HepG2 (cell line): ENCODE measurements around the gene RTP5. TPM values are rescaled to one million over a fixed set of nuclear protein-coding genes. Genes with fewer than 3 reads are reported as not detected.

Experiments
- AKAP8 ChIP-seq: sonication (generic); formaldehyde crosslinking; IDR thresholded peaks from 2 replicates; pipeline ENCODE4 v1.5.1; 2020; ENCODE audit warnings: mild to moderate bottlenecking, missing genetic modification reagents
- ATF7-NPFF ChIP-seq: sonication (generic); formaldehyde crosslinking; IDR thresholded peaks from 2 replicates; pipeline ENCODE4 v1.8.1; 2023; ENCODE audit warnings: mild to moderate bottlenecking, low read depth, missing genetic modification reagents, moderate library complexity
- CHCHD3 ChIP-seq: sonication (generic); formaldehyde crosslinking; IDR thresholded peaks from 2 replicates; pipeline ENCODE4 v1.8.0; 2022; ENCODE audit warnings: mild to moderate bottlenecking, missing genetic modification reagents, moderate library complexity
- DNMT1 ChIP-seq: sonication (generic); formaldehyde crosslinking; IDR thresholded peaks from 2 replicates; pipeline ENCODE4 v1.5.1; 2020; ENCODE audit warnings: mild to moderate bottlenecking, missing genetic modification reagents
- EEA1 ChIP-seq: sonication (generic); formaldehyde crosslinking; IDR thresholded peaks from 2 replicates; pipeline ENCODE4 v1.5.1; 2020; ENCODE audit warnings: mild to moderate bottlenecking, missing genetic modification reagents, borderline replicate concordance
- EP300 ChIP-seq, 3 experiments: sonication (generic) in 1 of 3; formaldehyde crosslinking in 1 of 3; IDR thresholded peaks; 2 replicates each; pipeline versions ENCODE4 v1.5.1 to v1.6.1; 2011 to 2020; ENCODE audit warnings: low read depth in 2 of 3, low read length in 2 of 3, borderline replicate concordance in 1 of 3, improper control_type of control experiment in 1 of 3, mild to moderate bottlenecking in 1 of 3, missing genetic modification reagents in 1 of 3, moderate library complexity in 1 of 3
- HIVEP1 ChIP-seq: sonication (generic); formaldehyde crosslinking; IDR thresholded peaks from 2 replicates; pipeline ENCODE4 v1.4.0; 2020; ENCODE audit warnings: mild to moderate bottlenecking, missing genetic modification reagents
- ISL2 ChIP-seq: sonication (generic); formaldehyde crosslinking; IDR thresholded peaks from 2 replicates; pipeline ENCODE4 v1.5.0; 2020; ENCODE audit warnings: missing genetic modification reagents
- NR3C1 ChIP-seq: sonication (generic); formaldehyde crosslinking; IDR thresholded peaks from 2 replicates; pipeline ENCODE4 v1.4.0; 2020; ENCODE audit warnings: missing genetic modification reagents
- PHF21A ChIP-seq: sonication (generic); formaldehyde crosslinking; IDR thresholded peaks from 2 replicates; pipeline ENCODE4 v1.5.0; 2020; ENCODE audit warnings: mild to moderate bottlenecking, missing genetic modification reagents
- SMAD1 ChIP-seq: sonication (generic); formaldehyde crosslinking; IDR thresholded peaks from 2 replicates; pipeline ENCODE4 v1.4.0; 2020; ENCODE audit warnings: missing genetic modification reagents, low read depth, mild to moderate bottlenecking, borderline replicate concordance
- SMYD3 ChIP-seq: sonication (generic); formaldehyde crosslinking; IDR thresholded peaks from 2 replicates; pipeline ENCODE4 v1.8.1; 2023; ENCODE audit warnings: mild to moderate bottlenecking, missing genetic modification reagents
- SNRNP70 ChIP-seq: fragments of 200-400 bp; formaldehyde crosslinking; IDR thresholded peaks from 2 replicates; pipeline ENCODE4 v1.6.1; 2017; ENCODE audit warnings: mild to moderate bottlenecking, low read depth, low read length, moderate library complexity
- SOX6 ChIP-seq, 2 experiments: fragments of 450-650 bp in 1 of 2; sonication (generic) in 1 of 2; formaldehyde crosslinking in 1 of 2; IDR thresholded peaks; 2 replicates each; pipeline versions ENCODE4 v1.4.0 to v1.6.1; 2017 to 2020; ENCODE audit warnings: antibody characterized with exemption in 1 of 2, mild to moderate bottlenecking in 1 of 2, missing genetic modification reagents in 1 of 2
- SP4 ChIP-seq: sonication (generic); formaldehyde crosslinking; IDR thresholded peaks from 2 replicates; pipeline ENCODE4 v1.8.1; 2023; ENCODE audit warnings: mild to moderate bottlenecking, missing genetic modification reagents
- SRSF9 ChIP-seq: fragments of 200-400 bp; formaldehyde crosslinking; IDR thresholded peaks from 2 replicates; pipeline ENCODE4 v1.6.1; 2018; ENCODE audit warnings: borderline replicate concordance, mild to moderate bottlenecking, low read depth, low read length; ENCODE audit not compliant: insufficient read depth, poor library complexity, severe bottlenecking
- ZBTB38 ChIP-seq: sonication (generic); formaldehyde crosslinking; IDR thresholded peaks from 2 replicates; pipeline ENCODE4 v1.5.1; 2020; ENCODE audit warnings: mild to moderate bottlenecking, missing genetic modification reagents
- ZNF20 ChIP-seq: sonication (generic); formaldehyde crosslinking; IDR thresholded peaks from 2 replicates; pipeline ENCODE4 v1.4.0; 2020; ENCODE audit warnings: mild to moderate bottlenecking, moderate library complexity, missing genetic modification reagents
- ZNF207 ChIP-seq: fragments of 450-650 bp; IDR thresholded peaks from 2 replicates; pipeline ENCODE4 v1.6.1; 2016; ENCODE audit warnings: antibody characterized with exemption, borderline replicate concordance
- ZNF235 ChIP-seq: sonication (generic); formaldehyde crosslinking; IDR thresholded peaks from 2 replicates; pipeline ENCODE4 v1.8.1; 2023; ENCODE audit warnings: mild to moderate bottlenecking, missing genetic modification reagents, borderline replicate concordance
- ZNF292 ChIP-seq: sonication (generic); formaldehyde crosslinking; IDR thresholded peaks from 2 replicates; pipeline ENCODE4 v1.8.1; 2022; ENCODE audit warnings: mild to moderate bottlenecking, low read depth, missing genetic modification reagents, borderline replicate concordance
- ZNF44 ChIP-seq: sonication (generic); formaldehyde crosslinking; IDR thresholded peaks from 2 replicates; pipeline ENCODE4 v1.5.1; 2020; ENCODE audit warnings: mild to moderate bottlenecking, missing genetic modification reagents
- ZNF550 ChIP-seq: sonication (generic); formaldehyde crosslinking; IDR thresholded peaks from 2 replicates; pipeline ENCODE4 v1.4.0; 2020; ENCODE audit warnings: mild to moderate bottlenecking, missing genetic modification reagents, borderline replicate concordance
- ZNF556 ChIP-seq: sonication (generic); formaldehyde crosslinking; IDR thresholded peaks from 2 replicates; pipeline ENCODE4 v1.4.0; 2020; ENCODE audit warnings: mild to moderate bottlenecking, missing genetic modification reagents, borderline replicate concordance
- ZNF558 ChIP-seq: sonication (generic); formaldehyde crosslinking; IDR thresholded peaks from 2 replicates; pipeline ENCODE4 v1.9.0; 2022; ENCODE audit warnings: mild to moderate bottlenecking, missing genetic modification reagents, borderline replicate concordance
- ZNF629 ChIP-seq: sonication (generic); formaldehyde crosslinking; conservative IDR thresholded peaks from 2 replicates; pipeline ENCODE4 v1.5.0; 2020; ENCODE audit warnings: missing genetic modification reagents
- ZNF644 ChIP-seq: IDR thresholded peaks from 2 replicates; pipeline ENCODE4 v1.6.1; 2016; ENCODE audit warnings: low read depth
- polyA plus RNA-seq, 8 experiments: library from polyadenylated mRNA; depleted of rRNA in 3 of 8; stranded (reverse) in 7 of 8; unstranded in 1 of 8; fragments of >200 nt; fragmentation: Illumina TruSeq in 4 of 8; extraction: Trizol in 4 of 8; gene quantifications; 2 replicates each; pipeline versions ENCODE4 v1.2.1 to v1.2.3, GENCODE V29; 2011 to 2016; ENCODE audit warnings: low read depth in 4 of 8, missing spikeins in 1 of 8, mixed read lengths in 1 of 8; ENCODE audit not compliant: insufficient read depth in 1 of 8
- total RNA-seq, 5 experiments: library from RNA; depleted of rRNA; stranded (reverse); fragments of >200 nt; fragmentation: Illumina TruSeq; extraction: Trizol; gene quantifications; 2 replicates each; pipeline ENCODE4 v1.2.3, GENCODE V29; 2016; ENCODE audit warnings: low read depth in 1 of 5
- TF ChIP-seq, protein P1 (sequence below): sonication (generic); formaldehyde crosslinking; IDR thresholded peaks from 2 replicates; pipeline ENCODE4 v1.9.0; 2021; ENCODE audit warnings: missing genetic modification reagents, borderline replicate concordance

RTP5 gene
- total and polyA plus RNA-seq, 2 of the 13 experiments (the other 11 are each of a cell fraction or from before 2014, with no cell fraction given) = not detected

DNA sequence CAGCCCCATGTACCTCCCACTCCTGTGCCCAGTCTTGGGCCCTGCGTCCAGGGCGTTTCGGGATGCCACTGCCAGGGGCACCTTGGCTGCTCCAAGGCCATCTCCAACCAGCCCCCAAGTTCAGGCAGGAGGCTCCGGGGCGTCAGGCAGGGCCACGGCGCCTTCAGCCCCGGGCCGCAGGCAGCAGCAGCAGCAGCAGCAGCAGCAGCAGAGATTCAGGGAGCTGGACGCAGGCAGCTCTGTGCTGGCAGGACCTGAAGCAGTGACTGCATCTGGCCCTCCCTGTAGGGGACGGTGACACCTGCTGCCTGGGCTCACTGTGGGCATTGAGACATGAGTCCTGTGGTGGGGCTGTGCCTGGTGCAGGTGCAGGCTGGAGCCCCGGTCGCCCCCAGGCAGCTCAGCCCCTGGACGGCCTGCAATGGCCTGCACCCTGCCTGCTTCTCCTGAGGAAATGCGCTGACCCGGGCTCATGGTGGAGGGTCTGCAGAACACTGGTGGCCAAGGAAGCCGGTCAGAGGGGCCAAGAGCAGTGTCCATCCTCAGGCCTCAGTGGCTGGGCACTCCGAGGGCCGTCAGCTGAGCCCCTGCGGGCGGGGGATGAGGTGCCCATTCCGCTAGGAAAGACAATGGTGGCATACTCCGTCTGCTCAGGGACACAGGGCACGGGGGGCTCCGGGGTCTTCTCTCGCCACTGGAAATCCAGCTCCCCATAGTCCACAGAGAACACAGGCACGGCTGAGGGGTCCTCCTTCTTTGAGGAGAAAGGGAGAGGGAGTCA, 18.8 kb upstream of the RTP5 start (continued):
- TF ChIP-seq, protein P1, sequence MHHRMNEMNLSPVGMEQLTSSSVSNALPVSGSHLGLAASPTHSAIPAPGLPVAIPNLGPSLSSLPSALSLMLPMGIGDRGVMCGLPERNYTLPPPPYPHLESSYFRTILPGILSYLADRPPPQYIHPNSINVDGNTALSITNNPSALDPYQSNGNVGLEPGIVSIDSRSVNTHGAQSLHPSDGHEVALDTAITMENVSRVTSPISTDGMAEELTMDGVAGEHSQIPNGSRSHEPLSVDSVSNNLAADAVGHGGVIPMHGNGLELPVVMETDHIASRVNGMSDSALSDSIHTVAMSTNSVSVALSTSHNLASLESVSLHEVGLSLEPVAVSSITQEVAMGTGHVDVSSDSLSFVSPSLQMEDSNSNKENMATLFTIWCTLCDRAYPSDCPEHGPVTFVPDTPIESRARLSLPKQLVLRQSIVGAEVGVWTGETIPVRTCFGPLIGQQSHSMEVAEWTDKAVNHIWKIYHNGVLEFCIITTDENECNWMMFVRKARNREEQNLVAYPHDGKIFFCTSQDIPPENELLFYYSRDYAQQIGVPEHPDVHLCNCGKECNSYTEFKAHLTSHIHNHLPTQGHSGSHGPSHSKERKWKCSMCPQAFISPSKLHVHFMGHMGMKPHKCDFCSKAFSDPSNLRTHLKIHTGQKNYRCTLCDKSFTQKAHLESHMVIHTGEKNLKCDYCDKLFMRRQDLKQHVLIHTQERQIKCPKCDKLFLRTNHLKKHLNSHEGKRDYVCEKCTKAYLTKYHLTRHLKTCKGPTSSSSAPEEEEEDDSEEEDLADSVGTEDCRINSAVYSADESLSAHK = no peak
- TF ChIP-seq PHF21A (no peak), EEA1 (CRISPR knock-in tag) (0 out of 2 replicates have a peak, but pooled peaks have one; percentile 38), ZNF207 (no peak), HIVEP1 (CRISPR knock-in tag) (no peak), SMAD1 (CRISPR knock-in tag) (no peak), NR3C1 (no peak), AKAP8 (CRISPR knock-in tag) (no peak), ATF7-NPFF (CRISPR knock-in tag) (no peak), ZNF235 (no peak), DNMT1 (CRISPR knock-in tag) (0 out of 2 replicates have a peak, but pooled peaks have one; percentile 28), SMYD3 (CRISPR knock-in tag) (no peak), ZNF44 (CRISPR knock-in tag) (no peak), CHCHD3 (CRISPR knock-in tag) (0 out of 2 replicates have a peak, but pooled peaks have one; percentile 76), ZNF292 (CRISPR knock-in tag) (peak; percentile 54; the same call in 1 of the 2 replicates), ZNF556 (0 out of 2 replicates have a peak, but pooled peaks have one; percentile 21), ZNF550 (no peak), ZNF644 (CRISPR knock-in tag) (no peak), ZNF629 (CRISPR knock-in tag) (no peak), SP4 (CRISPR knock-in tag) (no peak), ZBTB38 (CRISPR knock-in tag) (no peak), SNRNP70 (no peak), EP300 (IDR thresholded peaks at IDR 0.05; ENCODE audit: low read depth in 2 of 2, low read length in 2 of 2) (no peak), EP300 (CRISPR knock-in tag; IDR thresholded peaks at IDR 0.05; ENCODE audit: borderline replicate concordance) (no peak), SRSF9 (no peak), SOX6 (IDR thresholded peaks at IDR 0.05) (no peak), SOX6 (CRISPR knock-in tag; IDR thresholded peaks at IDR 0.05) (no peak), ZNF558 (CRISPR knock-in tag) (no peak), ZNF20 (CRISPR knock-in tag) (no peak), ISL2 (CRISPR knock-in tag) (no peak)
